Suprapubic skin (tissue), 4 donors: ENCODE data around the gene MAP6. TPM values are rescaled to one million over a fixed set of nuclear protein-coding genes. Genes with fewer than 3 reads are reported as not detected.

Experiments
- DNase-seq, 2 donors: peaks; one replicate each; pipeline ENCODE4 v3.0.0-alpha.2; 2019; ENCODE audit warnings: low spot score in 2 of 2
- H3K27ac ChIP-seq: fragments of 200-600 bp; sonication (generic); one replicate; pipeline ENCODE4 v1.5.1; 2019
- H3K27me3 ChIP-seq: fragments of 200-600 bp; sonication (generic); one replicate; pipeline ENCODE4 v1.5.1; 2019
- H3K36me3 ChIP-seq: fragments of 200-600 bp; sonication (generic); one replicate; pipeline ENCODE4 v1.5.1; 2019
- H3K4me1 ChIP-seq: fragments of 200-600 bp; sonication (generic); one replicate; pipeline ENCODE4 v1.5.1; 2019
- H3K4me3 ChIP-seq: fragments of 200-600 bp; sonication (generic); one replicate; pipeline ENCODE4 v1.5.1; 2019; ENCODE audit warnings: mild to moderate bottlenecking
- H3K9me3 ChIP-seq: fragments of 200-600 bp; sonication (generic); one replicate; pipeline ENCODE4 v1.5.1; 2019
- CTCF ChIP-seq, 2 donors: fragments of 200-600 bp in 1 of 2; fragments of 450-650 bp in 1 of 2; sonication (generic) in 1 of 2; IDR thresholded peaks; one replicate each; pipeline ENCODE4 v1.5.1; 2016 to 2019; ENCODE audit warnings: antibody characterized with exemption in 2 of 2, mild to moderate bottlenecking in 1 of 2, moderate library complexity in 1 of 2
- EP300 ChIP-seq: sonication (generic); formaldehyde crosslinking; IDR thresholded peaks from one replicate; pipeline ENCODE4 v1.6.1; 2017; ENCODE audit warnings: antibody characterized with exemption
- POLR2A ChIP-seq, 2 donors: fragments of 450-650 bp; IDR thresholded peaks; one replicate each; pipeline ENCODE4 v1.6.1; 2017; ENCODE audit warnings: antibody characterized with exemption in 2 of 2, mild to moderate bottlenecking in 2 of 2, moderate library complexity in 2 of 2
- POLR2AphosphoS5 ChIP-seq, 3 donors: sonication (generic); formaldehyde crosslinking; IDR thresholded peaks; one replicate each; pipeline ENCODE4 v1.6.1; 2017; ENCODE audit warnings: antibody characterized with exemption in 3 of 3
- WGBS: methylation state at CpG from one replicate; pipeline ENCODE4 v1.1.5; 2018; 5-methylcytosine and 5-hydroxymethylcytosine counted together
- total RNA-seq, 4 donors: library from RNA; depleted of rRNA; stranded (reverse); fragments of >200 nt; gene quantifications; one replicate each; pipeline ENCODE4 v1.1.0, GENCODE V29; 2016

MAP6 gene
- total RNA-seq, 4 donors from 2014 or later: 2.7 to 11.0 (median 4.6) TPM

DNA sequence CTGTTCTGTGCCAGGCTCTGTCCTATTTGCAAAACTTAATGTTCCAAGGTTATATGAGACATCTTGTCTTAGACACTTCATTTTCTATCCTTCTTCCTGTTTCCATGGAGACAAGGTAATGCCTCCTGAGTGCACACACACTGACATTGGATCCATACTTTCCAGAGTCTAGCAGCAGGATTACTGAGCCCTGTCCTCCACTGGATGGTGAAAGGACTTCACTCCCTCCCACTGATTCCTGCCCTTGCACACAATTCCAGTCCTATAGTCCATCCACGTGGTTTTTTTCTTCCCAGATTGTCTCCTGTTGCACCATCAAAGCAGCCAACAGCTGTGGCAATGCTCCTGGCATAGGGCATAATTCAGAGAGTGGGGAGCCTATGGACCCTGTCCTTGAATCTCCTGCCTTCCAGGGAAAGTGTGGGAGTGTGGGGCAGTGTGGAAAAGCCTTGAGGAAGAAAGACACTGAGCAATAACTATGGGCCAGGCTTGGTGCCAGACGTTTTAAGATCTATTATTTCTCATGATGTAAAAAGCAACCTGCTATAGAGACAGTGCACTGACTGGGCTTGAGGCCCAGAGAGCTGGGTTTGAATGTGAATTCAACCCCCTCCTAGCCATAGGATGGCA, 75.4 kb downstream of the MAP6 start:
- TF ChIP-seq POLR2A (IDR thresholded peaks at IDR 0.05) (no peak), EP300 (no peak), POLR2AphosphoS5 (IDR thresholded peaks at IDR 0.05) (no peak), CTCF (IDR thresholded peaks at IDR 0.05) (no peak)
- DNase-seq: no peak
- Histone ChIP-seq H3K4me1 (no peaks in the 10 kb centered on the region), H3K27me3 (no peaks in the 10 kb centered on the region), H3K27ac (no peak overlapping the region), H3K9me3 (no peaks in the 10 kb centered on the region), H3K4me3 (no peak overlapping the region), H3K36me3 (no peaks in the 10 kb centered on the region)
- whole genome bisulfite sequencing: 54% methylated on average over 2 of the region's 2 CpGs

DNA sequence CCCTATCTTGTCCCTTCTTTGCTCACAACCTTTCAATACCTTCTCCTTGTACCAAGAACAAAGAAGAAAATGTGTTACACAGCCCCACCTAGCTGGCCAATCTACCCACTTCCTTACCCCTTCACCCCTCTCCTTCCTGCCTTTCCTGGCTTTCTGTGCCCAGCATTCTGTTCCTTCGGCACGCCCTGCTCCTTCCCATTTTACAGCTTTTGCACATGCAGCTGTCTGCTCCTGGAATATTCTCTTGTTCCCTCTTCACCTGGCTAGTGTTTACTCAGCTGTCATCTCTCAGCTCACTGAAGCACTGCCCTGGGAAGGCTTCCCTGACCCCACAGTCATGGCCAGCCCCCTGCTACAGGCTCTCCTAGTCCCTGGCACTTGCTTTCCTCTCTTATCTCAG, 76.1 kb downstream of the MAP6 start:
- Histone ChIP-seq H3K4me1 (no peaks in the 10 kb centered on the region), H3K9me3 (no peaks in the 10 kb centered on the region), H3K27ac (no peak overlapping the region), H3K36me3 (no peaks in the 10 kb centered on the region), H3K4me3 (no peak overlapping the region), H3K27me3 (no peaks in the 10 kb centered on the region)
- no peak for DNase-seq
- no peak for TF ChIP-seq EP300
- no peak for TF ChIP-seq POLR2AphosphoS5 (IDR thresholded peaks at IDR 0.05)
- TF ChIP-seq POLR2A (IDR thresholded peaks at IDR 0.05): no peak
- no peak for TF ChIP-seq CTCF (IDR thresholded peaks at IDR 0.05)
- WGBS: 67% methylated on average over 2 of the region's 2 CpGs

DNA sequence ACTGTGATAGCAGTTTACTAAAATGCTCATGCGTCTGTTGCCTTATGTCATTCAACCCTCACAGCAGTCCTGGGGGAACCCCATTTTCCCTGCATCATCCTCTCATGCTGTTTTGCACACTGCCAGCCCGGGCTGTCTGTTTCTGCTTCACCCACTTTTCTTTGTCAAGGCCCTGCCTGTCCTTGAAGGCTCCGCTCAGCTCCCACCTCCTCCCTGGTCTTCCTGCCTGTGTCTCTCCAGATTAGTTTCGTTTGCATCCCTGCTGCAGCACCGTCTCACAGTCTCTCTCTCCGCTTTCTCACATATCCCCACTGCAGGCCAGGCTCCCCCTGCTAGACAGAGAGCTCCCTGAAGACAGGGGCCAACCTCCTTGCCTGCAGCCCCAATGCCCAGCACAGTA, 76.9 kb downstream of the MAP6 start:
- no peak for DNase-seq
- H3K4me3 ChIP-seq: no peak overlapping the region

GRCh38 chr11:75591371-75591770, 77.5 kb downstream of the MAP6 start:
- Histone ChIP-seq H3K36me3 (no peaks in the 10 kb centered on the region), H3K27ac (no peak overlapping the region), H3K4me3 (no peak overlapping the region), H3K27me3 (no peaks in the 10 kb centered on the region), H3K9me3 (no peaks in the 10 kb centered on the region), H3K4me1 (no peaks in the 10 kb centered on the region)
- TF ChIP-seq EP300 (no peak), POLR2A (IDR thresholded peaks at IDR 0.05) (no peak), CTCF (IDR thresholded peaks at IDR 0.05) (no peak), POLR2AphosphoS5 (IDR thresholded peaks at IDR 0.05) (no peak)
- 74% methylated on average over 7 of the region's 8 CpGs for WGBS
- DNase-seq: no peak

More for the DNA sequence above, 76.9 kb downstream of the MAP6 start:
- WGBS: 84% methylated on average over 6 of the region's 6 CpGs
- no peak overlapping the region for H3K27ac ChIP-seq
- H3K27me3 ChIP-seq: no peaks in the 10 kb centered on the region
- TF ChIP-seq CTCF (IDR thresholded peaks at IDR 0.05): no peak
- no peak for TF ChIP-seq EP300
- TF ChIP-seq POLR2AphosphoS5 (IDR thresholded peaks at IDR 0.05): no peak
- TF ChIP-seq POLR2A (IDR thresholded peaks at IDR 0.05): no peak
- H3K9me3 ChIP-seq: no peaks in the 10 kb centered on the region
- no peaks in the 10 kb centered on the region for H3K36me3 ChIP-seq
- no peaks in the 10 kb centered on the region for H3K4me1 ChIP-seq

GRCh38 chr11:75589933-75590332, 78.9 kb downstream of the MAP6 start:
- no peak for TF ChIP-seq POLR2A (IDR thresholded peaks at IDR 0.05)
- TF ChIP-seq POLR2AphosphoS5 (IDR thresholded peaks at IDR 0.05): no peak
- TF ChIP-seq EP300: no peak
- TF ChIP-seq CTCF (IDR thresholded peaks at IDR 0.05): no peak
- no peaks in the 10 kb centered on the region for H3K9me3 ChIP-seq

More at GRCh38 chr11:75589933-75590332, 78.9 kb downstream of the MAP6 start:
- Histone ChIP-seq H3K27ac (no peak overlapping the region), H3K27me3 (no peaks in the 10 kb centered on the region), H3K36me3 (no peaks in the 10 kb centered on the region), H3K4me1 (no peaks in the 10 kb centered on the region), H3K4me3 (no peak overlapping the region)
- DNase-seq: no peak
- WGBS: 64% methylated on average over 2 of the region's 2 CpGs
